ENCODE data around the gene BPIFB1. TPM values are rescaled to one million over a fixed set of nuclear protein-coding genes. Genes with fewer than 3 reads are reported as not detected.

The BPIFB1 gene
- total and polyA plus RNA-seq, 2 of the 13 experiments (the other 11 are each of a cell fraction or from before 2014, with no cell fraction given), result 0.82 to 4.4 TPM

GRCh38 chr20:33277471-33278441, 5.3 kb upstream of the BPIFB1 start (continued):
- TF ChIP-seq E2F2 (CRISPR knock-in tag; IDR thresholded peaks at IDR 0.05; ENCODE audit: borderline replicate concordance) (no peak), ELF4 (CRISPR knock-in tag; IDR thresholded peaks at IDR 0.05; ENCODE audit: borderline replicate concordance) (peak; percentile 60; the same call in 1 of the 2 replicates), TFDP2 (CRISPR knock-in tag; IDR thresholded peaks at IDR 0.05) (peak; percentile 70; the same call in 1 of the 2 replicates), ASH2L (IDR thresholded peaks at IDR 0.05; ENCODE audit: insufficient read length, low read depth, low read length) (peak; percentile 28), ZMAT5 (CRISPR knock-in tag; IDR thresholded peaks at IDR 0.05; ENCODE audit: borderline replicate concordance, low read depth) (no peak), ZNF33B (CRISPR knock-in tag; IDR thresholded peaks at IDR 0.05) (peak; percentile 82; the same call in 1 of the 2 replicates), MED1 (CRISPR knock-in tag; IDR thresholded peaks at IDR 0.05) (peak; percentile 85), FOXA1 (IDR thresholded peaks at IDR 0.05) (no peak), FOXA1 (CRISPR knock-in tag; IDR thresholded peaks at IDR 0.05) (no peak; the same call in 1 of the 2 replicates), FOXJ3 (CRISPR knock-in tag; IDR thresholded peaks at IDR 0.05; ENCODE audit: borderline replicate concordance) (no peak), ZNF589 (CRISPR knock-in tag; conservative IDR thresholded peaks at IDR 0.05) (0 out of 2 replicates have a peak, but pooled peaks have one; percentile 35), ZNF639 (CRISPR knock-in tag; conservative IDR thresholded peaks at IDR 0.05) (no peak; the same call in 1 of the 2 replicates), MYPOP (CRISPR knock-in tag; IDR thresholded peaks at IDR 0.05) (peak; percentile 96), TP53 (CRISPR knock-in tag; conservative IDR thresholded peaks at IDR 0.05) (no peak), BRF2 (CRISPR knock-in tag; IDR thresholded peaks at IDR 0.05) (no peak), HNF4G (IDR thresholded peaks at IDR 0.05; ENCODE audit: borderline replicate concordance, low read depth, low read length) (peak; percentile 43), HNF4G (CRISPR knock-in tag; IDR thresholded peaks at IDR 0.05; ENCODE audit: borderline replicate concordance, low read depth) (peak; percentile 67; the same call in 1 of the 2 replicates), U2AF2 (IDR thresholded peaks at IDR 0.05; ENCODE audit: low read depth, low read length) (no peak), JUND (CRISPR knock-in tag; IDR thresholded peaks at IDR 0.05) (peak; percentile 66; the same call in 1 of the 2 replicates)

All from HepG2 (cell line).